ENCODE data around the gene TXLNA.
"Not testable (repeated sequence)": the region's sequence is repeated elsewhere in the genome, so short reads cannot be mapped to it uniquely, and the experiment has no call there.

The TXLNA gene

DNA sequence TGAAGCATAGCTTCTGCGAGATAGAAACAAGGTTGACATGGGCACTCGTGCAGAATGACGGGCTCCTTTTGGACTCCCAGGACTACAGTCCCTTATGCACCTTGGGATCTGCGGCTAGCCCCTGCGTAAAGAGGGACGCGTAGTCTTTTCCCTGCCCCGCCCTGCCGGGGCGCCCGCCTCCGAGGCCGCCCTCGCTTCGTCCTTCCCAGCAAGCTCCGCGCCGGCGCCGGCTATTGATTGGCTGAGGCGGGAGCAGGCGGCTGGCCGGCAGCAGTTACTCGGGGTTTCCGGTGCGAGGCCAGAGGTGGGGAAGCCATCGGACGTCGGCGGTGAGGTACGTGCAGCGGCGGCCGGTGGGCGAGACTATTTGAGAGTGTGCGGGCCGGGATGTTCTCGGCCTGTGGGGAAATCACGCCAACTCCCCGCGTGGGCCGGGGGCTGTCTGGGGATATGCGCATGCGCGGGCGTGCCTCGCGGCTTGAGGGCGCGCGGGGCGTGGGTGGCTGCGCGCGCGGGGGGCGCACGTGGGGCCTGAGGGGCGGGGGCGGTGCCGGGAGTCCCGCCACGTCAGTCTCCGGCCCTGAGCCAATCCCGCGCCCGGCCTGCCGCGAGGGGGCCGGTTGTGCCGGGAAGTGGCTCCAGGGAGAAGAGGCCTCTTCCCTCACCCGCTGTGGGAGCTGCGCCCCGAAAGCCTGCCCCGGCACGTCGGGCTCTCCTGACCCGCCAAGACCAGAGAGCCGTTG lies at the start of gene TXLNA:
TXLNA (plus strand) TSS at position 233 of the 743 bp plus-strand sequence. CDS start 671 bp downstream, outside the sequence.
- DNase-seq: peak in 1 of 2 experiments; percentile 53

DNA sequence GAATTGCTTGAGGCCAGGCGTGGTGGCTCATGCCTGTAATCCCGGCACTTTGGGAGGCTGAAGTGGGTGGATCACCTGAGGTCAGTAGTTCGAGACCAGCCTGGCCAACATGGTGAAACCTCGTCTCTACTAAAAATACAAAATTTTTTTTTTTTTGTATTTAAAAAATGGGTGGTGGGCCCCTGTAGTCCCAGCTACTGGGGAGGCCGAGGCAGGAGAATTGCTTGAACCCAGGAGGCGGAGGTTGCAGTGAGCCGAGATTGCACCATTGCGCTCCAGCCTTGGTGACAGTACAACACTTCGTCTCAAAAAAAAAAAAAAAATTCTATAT lies 45.6 kb upstream of the TXLNA start:
- DNase-seq: not testable (repeated sequence)

DNA sequence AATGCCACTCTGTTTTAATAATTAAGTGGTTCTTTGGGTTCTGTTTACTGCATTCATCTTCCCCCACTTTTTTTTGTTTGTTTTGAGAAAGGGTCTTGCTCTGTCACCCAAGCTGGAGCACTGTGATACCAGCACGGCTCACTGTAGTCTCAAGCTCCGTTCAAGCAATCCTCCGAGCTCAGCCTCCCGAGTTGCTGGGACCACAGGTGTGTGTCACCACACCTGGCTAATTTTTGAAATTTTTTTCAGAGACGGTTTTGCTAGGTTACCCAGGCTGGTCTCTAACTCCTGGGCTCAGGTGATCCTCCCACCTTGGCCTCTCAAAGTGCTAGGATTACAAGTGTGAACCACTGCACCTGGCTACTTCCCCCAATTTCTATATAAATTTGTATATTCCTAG lies 42.4 kb upstream of the TXLNA start:
- DNase-seq: no peak

DNA sequence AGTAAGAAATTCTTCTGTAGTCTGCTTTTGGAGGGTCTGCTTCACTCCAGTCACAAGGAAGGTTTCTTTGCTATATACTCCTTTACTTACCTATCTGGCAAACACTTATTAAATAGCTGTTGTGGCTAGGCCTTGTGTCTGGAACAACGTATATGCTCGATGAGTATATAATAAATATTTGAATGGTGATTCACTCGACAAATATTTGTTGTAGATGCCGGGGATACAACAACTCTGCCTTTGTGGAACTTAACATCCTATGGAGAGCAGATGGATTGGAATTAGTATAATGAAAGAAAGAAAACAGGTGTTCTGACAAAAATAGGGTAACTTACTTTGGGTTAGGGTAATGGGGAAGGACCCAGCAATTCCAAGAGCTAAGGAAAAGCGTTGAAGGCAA lies 40.5 kb upstream of the TXLNA start:
- DNase-seq: no peak

DNA sequence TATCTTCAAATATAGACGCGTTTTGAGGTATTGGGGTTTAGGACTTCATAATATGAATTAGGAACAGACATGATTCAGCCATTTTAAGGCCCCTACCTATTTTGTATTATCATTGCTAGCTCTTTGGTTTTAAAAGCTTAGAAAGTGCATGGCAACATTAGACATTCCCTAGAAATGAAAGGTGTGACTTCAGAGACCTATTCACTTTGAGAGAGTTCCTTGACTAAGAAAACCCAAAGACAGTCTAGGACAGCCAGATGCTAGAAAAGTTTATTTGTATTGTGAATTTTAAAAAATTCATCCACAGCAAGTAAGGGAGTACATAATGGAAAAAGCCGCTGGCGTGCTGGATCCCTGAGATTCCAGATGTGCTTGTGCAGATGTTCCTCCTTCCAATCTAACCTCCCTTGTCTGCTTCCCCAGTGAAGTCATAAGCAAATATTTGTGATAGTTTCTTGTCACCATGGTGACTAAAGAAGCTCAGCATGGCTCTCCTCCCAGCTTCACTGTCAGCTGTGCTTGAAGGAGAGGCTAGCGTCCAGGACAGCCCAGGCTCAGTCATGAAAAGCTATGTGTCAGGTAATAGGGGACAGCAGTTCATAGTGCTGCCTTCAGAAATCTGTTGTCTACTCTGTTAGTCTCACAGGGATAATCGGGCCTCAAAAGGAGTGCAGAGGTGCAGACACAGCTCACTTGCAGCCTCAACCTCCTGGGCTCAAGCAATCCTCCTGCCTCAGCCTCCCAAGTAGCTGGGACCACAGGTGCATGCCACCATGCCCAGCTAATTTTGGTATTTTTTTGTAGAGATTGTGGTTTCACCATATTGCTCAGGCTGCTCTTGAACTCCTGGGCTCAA lies 36.8 kb upstream of the TXLNA start:
- no peak for DNase-seq

DNA sequence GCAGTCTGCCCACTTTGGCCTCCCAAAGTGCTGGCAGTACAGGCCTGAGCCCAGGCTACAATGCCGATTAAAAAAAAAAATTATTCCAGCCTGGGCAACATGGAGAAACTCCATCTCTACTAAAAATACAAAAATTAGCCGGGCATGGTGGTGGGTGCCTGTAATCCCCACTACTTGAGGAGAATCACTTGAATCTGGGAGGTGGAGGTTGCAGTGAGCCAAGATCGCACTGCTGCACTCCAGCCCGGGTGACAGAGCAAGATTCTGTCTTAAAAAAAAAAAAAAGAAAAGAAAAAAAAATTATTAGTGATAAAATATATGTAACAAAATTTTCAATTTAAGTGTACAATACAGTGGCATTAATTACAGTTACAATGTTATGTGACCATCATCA lies 36.2 kb upstream of the TXLNA start:
- not testable (repeated sequence) for DNase-seq

DNA sequence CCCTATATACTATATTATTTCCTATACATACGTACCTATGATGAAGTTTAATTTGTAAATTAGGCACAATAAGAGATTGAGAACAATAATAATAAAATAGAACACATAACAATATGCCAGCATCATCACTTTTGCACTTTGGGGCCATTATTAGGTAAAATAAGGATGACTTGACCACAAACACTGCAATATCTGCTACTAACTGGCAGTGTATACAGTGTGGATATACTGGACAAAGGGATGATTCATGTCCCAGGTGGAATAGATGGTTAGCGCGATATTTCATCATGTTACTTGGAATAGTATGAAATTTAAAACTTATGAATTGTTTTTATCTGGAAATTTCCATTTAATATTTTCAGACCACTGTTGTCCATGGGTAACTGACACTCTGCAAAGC lies 35.4 kb upstream of the TXLNA start:
- no peak for DNase-seq

DNA sequence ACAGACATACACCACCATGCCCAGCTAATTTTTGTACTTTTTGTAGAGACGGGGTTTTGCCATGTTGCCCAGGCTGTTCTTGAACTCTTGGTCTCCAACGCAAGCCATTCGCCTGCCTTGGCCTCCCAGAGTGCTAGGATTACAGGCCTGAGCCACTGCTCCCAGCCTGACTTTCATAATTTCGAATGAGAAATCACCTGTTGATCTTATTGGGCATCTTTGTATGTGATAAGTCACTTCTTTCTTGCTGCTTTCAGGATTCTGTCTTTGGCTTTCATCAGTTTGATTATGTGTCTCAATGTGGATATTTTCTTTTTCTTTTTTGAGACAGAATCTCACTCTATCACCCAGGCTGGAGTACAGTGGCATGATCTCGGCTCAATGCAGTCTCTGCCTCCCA lies 31.7 kb upstream of the TXLNA start:
- DNase-seq: not testable (repeated sequence)

DNA sequence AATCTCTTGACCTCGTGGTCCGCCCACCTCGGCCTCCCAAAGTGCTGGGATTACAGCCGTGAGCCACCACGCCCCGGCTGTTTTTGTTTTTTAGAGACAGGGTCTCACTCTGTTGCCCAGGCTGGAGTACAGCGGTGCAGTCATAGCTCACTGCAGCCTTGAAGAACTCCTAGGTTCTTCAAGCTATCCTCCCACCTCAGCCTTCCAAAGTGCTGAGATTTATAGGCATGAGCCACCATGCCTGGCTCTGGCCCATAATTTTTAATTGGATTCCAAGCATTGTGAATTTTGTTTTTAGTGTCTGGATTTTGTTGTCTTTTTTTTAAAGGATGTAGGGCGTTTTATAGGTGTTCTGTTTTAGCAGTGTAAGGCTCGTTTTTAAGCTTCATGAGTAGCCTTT lies 28.6 kb upstream of the TXLNA start:
- DNase-seq: no peak

DNA sequence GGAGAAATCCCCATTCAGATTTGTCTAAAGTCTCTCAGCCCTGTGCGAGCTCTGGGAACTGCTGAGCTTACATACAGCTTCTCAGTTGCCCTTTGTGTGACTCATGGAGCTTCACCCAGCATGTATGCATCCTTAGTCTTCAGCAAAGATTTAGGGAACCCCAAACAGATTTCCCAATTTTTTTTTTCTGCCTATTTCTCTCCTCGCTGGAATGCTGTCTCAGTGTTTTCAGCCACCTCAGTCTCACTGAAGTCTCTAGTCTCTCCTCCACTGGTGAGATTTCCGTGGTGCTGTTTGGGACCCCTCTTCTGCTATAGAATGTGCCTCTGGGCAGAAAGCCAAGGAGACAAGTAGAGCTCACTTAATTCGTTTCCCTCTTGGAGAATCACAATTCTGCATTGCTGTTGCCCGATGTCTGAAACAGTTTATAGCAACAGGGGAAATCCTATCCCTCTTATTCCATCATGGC lies 28.1 kb upstream of the TXLNA start:
- DNase-seq: no peak

DNA sequence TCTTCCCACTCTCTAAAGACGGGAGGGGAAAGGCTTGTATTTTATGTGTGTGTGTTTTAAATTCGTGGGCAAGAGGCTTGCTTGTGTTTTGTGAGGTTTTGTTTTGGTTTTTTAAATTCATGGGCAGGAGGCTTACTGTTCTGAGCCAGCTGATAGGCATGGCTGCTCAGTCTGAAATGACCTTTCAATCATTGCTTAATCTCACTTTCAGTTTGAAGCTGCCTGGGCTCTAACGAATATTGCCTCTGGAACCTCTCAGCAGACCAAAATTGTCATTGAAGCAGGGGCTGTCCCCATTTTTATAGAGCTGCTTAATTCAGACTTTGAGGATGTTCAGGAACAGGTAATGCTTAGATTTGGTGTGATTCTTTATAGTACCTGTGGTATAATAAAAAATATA lies 20.3 kb upstream of the TXLNA start:
- no peak for DNase-seq

DNA sequence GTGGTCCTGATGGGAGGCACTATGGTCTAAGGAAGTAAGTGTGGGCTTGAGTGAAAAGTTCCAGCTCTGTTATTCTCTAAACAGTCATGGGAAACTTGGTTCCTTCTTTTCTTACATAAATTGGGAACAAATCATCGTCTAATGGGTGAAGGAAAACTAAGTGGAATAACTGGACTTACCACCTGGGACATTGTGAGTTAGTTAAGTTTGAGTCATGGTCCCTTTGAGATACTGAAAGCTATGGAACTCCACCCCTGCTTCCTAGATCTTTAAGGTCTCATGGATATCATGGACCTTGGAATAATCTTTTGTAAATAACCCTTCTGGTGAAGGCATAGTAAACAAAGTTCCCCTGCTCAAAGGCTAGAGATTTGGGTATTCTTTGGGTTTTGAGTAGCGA lies 16.1 kb upstream of the TXLNA start:
- no peak for DNase-seq

DNA sequence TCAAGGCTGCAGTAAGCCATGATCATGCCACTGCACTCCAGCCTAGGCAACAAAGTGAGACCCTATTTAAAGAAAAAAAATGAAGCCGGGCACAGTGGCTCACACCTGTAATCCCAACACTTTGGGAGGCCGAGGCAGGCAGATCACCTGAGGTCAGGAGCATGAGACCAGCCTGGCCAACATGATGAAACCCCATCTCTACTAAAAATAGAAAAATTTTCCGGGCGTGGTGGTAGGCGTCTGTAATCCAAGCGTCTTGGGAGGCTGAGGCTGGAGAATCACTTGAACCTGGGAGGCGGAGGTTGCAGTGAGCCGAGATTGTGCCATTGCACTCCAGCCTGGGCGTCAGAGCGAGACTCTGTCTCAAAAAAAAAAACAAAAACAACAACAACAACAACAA lies 13.8 kb upstream of the TXLNA start:
- DNase-seq: not testable (repeated sequence)

DNA sequence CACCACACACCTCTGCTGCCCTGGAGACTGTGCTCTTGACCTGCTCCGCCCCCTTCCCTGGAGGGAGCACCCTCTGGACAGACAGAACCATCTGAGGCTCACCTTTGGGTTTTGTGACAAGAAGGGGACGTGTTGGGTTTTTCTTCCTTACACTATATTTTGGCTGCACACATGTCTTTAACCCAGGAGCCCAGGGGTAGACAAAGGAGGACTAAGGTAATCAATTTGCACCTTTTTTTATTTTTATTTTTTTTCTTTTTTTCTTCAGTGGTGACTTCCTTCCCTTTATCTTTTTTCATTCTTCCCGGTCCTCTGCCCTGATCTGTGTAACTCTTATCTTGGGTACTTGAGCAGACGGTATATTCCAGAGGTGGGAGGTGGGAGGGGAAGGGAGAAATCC lies 8.5 kb upstream of the TXLNA start:
- DNase-seq: no peak

DNA sequence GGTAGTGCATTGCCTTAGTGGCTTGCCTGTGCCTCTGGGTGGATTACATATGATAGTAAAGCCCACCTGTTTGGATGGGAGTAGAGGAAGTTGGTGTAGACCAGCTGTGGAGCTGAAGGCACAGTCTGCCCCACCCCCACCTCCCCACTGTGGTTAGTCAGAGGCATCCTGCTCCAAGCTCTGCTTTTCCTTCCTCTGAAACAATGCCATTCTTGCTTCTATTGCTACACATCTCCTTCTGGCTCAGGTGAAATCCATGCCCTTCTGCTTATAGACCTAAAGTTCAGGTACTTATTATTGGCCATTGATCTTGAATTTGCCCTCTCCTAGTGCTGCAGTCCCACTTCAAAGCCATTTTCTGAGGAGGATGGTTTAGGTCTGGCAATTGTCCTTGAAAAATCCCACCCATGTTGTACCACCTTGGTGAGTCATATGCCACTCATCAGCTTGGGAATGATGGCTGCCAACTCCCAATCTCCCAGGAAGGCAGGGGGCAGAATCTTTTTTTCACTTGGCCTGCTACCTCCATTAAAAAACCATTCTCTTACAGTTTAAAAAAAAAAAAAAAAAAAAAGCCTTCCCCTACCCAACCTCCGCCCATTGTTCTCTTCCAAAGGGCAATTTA lies 6.7 kb upstream of the TXLNA start:
- DNase-seq: no peak

DNA sequence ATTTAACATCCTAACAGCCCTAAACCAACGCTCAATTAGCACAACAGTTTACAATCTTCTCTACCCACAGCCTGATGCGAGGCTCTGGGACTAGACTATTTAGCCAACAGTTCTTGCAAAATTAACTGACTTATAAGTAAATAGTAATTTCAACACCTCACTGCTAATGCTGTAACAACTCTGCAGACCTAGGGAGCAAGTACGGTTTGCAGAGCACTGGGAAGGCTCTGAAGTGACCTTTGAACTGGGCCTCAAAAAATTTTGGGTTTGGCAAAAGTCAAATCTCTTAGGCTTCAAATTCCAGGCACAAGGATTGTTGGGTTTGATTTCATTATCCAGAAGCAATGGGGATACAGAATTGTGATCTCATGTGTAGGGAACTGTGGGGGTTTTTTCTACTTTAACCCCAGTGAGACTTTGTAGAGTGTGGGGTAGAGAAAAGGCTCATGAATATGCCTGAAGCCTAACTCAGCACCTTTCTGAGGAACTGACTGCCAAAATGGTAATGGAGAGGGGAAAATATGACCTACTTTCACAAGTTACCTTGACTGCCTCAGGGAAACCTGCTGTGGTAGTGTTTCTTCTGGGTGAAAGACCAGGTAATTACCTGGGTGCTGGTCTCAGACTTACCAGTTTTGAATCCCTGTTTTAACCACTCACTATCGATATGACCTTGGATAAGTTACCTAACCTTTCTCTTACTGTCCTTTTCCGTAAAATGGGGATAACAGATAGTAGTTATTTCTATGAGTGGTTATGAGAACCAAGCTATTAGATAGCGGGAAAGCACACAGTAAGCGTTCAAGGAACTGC lies 889 bp upstream of the TXLNA start:
- no peak for DNase-seq

DNA sequence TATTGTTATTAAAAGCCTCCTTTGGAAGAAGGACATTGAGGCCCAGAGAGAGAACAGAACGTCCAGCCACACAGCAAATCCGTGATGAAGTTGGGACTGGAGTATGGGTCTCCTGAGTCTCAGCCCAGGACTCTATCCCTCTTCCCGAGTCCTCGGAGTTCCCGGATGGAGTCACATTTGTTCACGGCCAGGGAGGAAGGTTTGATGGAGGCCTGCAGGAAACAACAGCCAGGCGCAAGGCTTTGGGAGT lies 357 bp upstream of the TXLNA start:
- DNase-seq: no peak

DNA sequence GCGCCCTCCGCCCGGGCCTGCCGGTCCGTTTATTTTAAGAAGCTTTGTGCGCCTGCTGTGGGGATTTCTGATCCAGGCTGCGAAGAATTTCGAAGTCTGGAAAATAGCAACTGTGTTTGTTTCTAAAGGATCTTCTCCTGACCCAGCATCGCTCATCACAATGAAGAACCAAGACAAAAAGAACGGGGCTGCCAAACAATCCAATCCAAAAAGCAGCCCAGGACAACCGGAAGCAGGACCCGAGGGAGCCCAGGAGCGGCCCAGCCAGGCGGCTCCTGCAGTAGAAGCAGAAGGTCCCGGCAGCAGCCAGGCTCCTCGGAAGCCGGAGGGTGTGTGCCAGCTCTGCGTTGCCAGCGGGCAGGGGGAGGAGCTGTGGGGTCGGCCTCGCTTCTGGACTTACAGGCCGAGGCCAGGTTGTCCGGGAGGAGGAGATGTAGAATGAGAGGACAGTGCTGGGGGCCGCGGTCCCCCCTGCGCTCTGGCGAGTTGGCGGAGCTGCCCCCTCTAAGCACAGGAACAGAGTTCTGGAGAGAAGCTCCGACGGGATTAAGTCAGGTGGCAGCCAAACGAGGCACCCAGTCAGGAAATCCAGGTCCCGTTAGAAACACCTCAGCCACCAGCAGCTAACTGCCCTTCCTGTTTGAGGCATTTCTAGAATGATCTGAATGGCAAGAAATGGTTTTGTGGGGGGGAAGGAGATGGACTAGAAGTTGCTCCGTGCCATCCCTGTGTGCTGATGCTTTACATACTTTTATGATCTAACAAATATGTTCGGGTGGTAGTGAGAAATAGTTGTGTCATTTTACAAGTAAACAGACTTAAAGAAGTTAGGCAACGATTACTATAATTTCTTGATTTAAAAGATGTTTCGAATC lies 948 bp downstream of the TXLNA start:
- DNase-seq: no peak

DNA sequence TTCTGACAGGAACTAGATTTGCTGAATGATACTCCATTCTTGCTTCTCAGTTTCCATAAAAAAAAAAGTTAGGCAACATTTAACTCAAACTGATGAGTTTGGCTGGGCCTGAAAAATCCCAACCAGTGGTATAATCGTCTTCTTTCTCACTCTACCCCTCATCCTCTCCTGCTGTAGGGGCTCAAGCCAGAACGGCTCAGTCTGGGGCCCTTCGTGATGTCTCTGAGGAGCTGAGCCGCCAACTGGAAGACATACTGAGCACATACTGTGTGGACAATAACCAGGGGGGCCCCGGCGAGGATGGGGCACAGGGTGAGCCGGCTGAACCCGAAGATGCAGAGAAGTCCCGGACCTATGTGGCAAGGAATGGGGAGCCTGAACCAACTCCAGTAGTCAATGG lies 1.6 kb downstream of the TXLNA start:
- DNase-seq: no peak

DNA sequence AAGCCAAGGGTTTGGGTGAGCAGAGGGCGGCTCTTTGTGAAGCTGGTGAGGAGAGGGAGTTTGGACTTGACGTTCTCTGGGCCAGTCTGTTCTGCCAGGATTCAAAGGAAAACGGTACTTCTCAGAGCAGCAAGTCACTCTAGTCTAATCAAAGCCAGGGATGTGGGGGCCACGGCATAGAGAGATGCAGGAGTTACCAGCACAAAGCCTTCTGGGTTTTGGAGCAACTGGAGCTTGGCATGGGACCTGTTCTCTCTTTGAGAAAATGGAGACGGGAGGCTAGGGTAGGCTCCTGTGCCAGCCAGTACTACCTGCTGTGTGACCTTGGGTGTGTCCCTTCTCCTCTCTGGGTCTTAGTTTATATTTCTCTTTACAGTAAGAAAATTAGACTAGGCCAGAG lies 2.1 kb downstream of the TXLNA start:
- DNase-seq: no peak

DNA sequence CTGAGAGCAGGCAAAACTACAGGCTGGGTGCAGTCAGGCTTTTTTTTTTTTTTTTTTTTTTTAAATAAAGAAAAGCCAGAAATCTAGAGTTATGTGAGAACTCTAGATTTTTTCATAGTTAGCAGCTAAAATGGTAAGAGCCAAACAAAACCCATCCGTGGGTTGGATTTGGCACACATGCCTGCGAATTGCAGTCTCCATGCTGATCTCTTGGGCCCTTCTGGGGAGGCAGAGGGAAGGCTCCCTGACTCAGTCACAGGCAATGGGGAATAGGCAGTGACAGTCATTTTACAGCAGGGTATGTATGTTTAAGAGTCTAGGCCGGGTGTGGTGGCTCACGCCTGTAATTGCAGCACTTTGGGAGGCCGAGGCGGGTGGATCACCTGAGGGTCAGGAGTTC lies 2.6 kb downstream of the TXLNA start:
- no peak for DNase-seq

DNA sequence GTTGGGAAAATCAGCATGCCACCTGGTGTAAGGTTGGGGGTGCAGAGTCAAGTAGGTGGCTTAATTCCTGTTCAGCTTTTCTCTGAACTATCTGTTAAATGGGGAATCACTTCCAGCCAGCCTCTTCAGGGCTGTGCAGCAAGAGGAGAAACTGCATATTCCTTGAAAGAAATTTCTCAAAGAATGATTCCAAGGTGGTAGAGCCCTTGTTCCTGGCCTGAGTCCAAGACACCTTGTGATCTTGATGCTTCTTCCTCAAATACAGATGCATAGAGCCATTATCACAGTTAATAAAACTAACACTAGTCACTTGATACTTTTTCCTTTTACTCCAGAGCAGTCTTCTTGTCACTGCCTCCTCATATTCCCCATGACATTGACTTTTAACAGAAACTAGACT lies 5.2 kb downstream of the TXLNA start:
- no peak for DNase-seq
